ENCODE data around the gene PITPNM1. TPM values are rescaled to one million over a fixed set of nuclear protein-coding genes. Genes with fewer than 3 reads are reported as not detected.

The PITPNM1 gene
- total and polyA plus RNA-seq, 2 experiments from 2014 or later = 26.3 to 39.8 TPM

- no peaks in the 10 kb centered on the region for H3K79me2 ChIP-seq
- H3K36me3 ChIP-seq (replicated peaks; ENCODE audit: insufficient read depth, low read depth) = no peaks in the 10 kb centered on the region
- no peak for TF ChIP-seq EZH2phosphoT487 (IDR thresholded peaks at IDR 0.05; ENCODE audit: low read depth, severe bottlenecking, unreplicated experiment)
- TF ChIP-seq CTCF (IDR thresholded peaks at IDR 0.05; ENCODE audit: poor library complexity) = no peak
- H2AFZ ChIP-seq = no peak overlapping the region
- H3K4me2 ChIP-seq = no peak overlapping the region
- H3K9me2 ChIP-seq (replicated peaks; ENCODE audit: insufficient read depth) = no peaks in the 10 kb centered on the region
- H4K20me1 ChIP-seq (ENCODE audit: insufficient read depth, poor library complexity, severe bottlenecking) = no peaks in the 10 kb centered on the region
- no peak overlapping the region for H3K4me3 ChIP-seq
- H3K27ac ChIP-seq = no peak overlapping the region
- H3K27me3 ChIP-seq = no peaks in the 10 kb centered on the region
- DNase-seq (ENCODE audit: low spot score) = no peak
- WGBS (ENCODE audit: low lambda C conversion rate, missing lambda C conversion rate) = 73% methylated on average over 8 of the region's 8 CpGs
- no peaks in the 10 kb centered on the region for H3K9me3 ChIP-seq (ENCODE audit: low read depth)
- no peaks in the 10 kb centered on the region for H3K4me1 ChIP-seq (ENCODE audit: insufficient read depth)
Measured at GRCh38 chr11:67545280-67545679, 40.1 kb upstream of the PITPNM1 start.

GRCh38 chr11:67544616-67545242 lies 39.6 kb upstream of the PITPNM1 start:
- H2AFZ ChIP-seq = no peak overlapping the region
- H3K36me3 ChIP-seq (replicated peaks; ENCODE audit: insufficient read depth, low read depth) = no peaks in the 10 kb centered on the region
- H3K4me1 ChIP-seq (ENCODE audit: insufficient read depth) = no peaks in the 10 kb centered on the region
- no peaks in the 10 kb centered on the region for H3K79me2 ChIP-seq
- no peaks in the 10 kb centered on the region for H3K27me3 ChIP-seq
- DNase-seq (ENCODE audit: low spot score) = no peak
- TF ChIP-seq CTCF (IDR thresholded peaks at IDR 0.05; ENCODE audit: poor library complexity) (no peak), EZH2phosphoT487 (IDR thresholded peaks at IDR 0.05; ENCODE audit: low read depth, severe bottlenecking, unreplicated experiment) (no peak), EZH2 (IDR thresholded peaks at IDR 0.05; ENCODE audit: borderline replicate concordance) (no peak)
- H3K27ac ChIP-seq = no peak overlapping the region
- no peak overlapping the region for H3K4me2 ChIP-seq
- H3K4me3 ChIP-seq = no peak overlapping the region
- no peaks in the 10 kb centered on the region for H3K9me2 ChIP-seq (replicated peaks; ENCODE audit: insufficient read depth)
- WGBS (ENCODE audit: low lambda C conversion rate, missing lambda C conversion rate) = 87% methylated on average over 10 of the region's 10 CpGs
- H4K20me1 ChIP-seq (ENCODE audit: insufficient read depth, poor library complexity, severe bottlenecking) = no peaks in the 10 kb centered on the region
- H3K9me3 ChIP-seq (ENCODE audit: low read depth) = no peaks in the 10 kb centered on the region

- H3K27ac ChIP-seq = no peak overlapping the region
- TF ChIP-seq EZH2phosphoT487 (IDR thresholded peaks at IDR 0.05; ENCODE audit: low read depth, severe bottlenecking, unreplicated experiment) (no peak), CTCF (IDR thresholded peaks at IDR 0.05; ENCODE audit: poor library complexity) (no peak), EZH2 (IDR thresholded peaks at IDR 0.05; ENCODE audit: borderline replicate concordance) (no peak)
- H3K27me3 ChIP-seq = no peaks in the 10 kb centered on the region
- H3K79me2 ChIP-seq = no peaks in the 10 kb centered on the region
- H4K20me1 ChIP-seq (ENCODE audit: insufficient read depth, poor library complexity, severe bottlenecking) = no peaks in the 10 kb centered on the region
- H3K4me1 ChIP-seq (ENCODE audit: insufficient read depth) = no peaks in the 10 kb centered on the region
- no peak overlapping the region for H3K4me2 ChIP-seq
- H3K9me2 ChIP-seq (replicated peaks; ENCODE audit: insufficient read depth) = no peaks in the 10 kb centered on the region
- DNase-seq (ENCODE audit: low spot score) = no peak
- no peaks in the 10 kb centered on the region for H3K36me3 ChIP-seq (replicated peaks; ENCODE audit: insufficient read depth, low read depth)
- H2AFZ ChIP-seq = no peak overlapping the region
- 74% methylated on average over 2 of the region's 2 CpGs for WGBS (ENCODE audit: low lambda C conversion rate, missing lambda C conversion rate)
- H3K4me3 ChIP-seq = no peak overlapping the region
- no peaks in the 10 kb centered on the region for H3K9me3 ChIP-seq (ENCODE audit: low read depth)
Measured at GRCh38 chr11:67543585-67543984, 38.4 kb upstream of the PITPNM1 start.

Data from hepatocyte (in vitro differentiated cells).